Measurements from ENCODE around the gene VAC14. TPM values are rescaled to one million over a fixed set of nuclear protein-coding genes. Genes with fewer than 3 reads are reported as not detected.

The VAC14 gene
- total and polyA plus RNA-seq, 2 experiments from 2014 or later = 42.3 to 77.7 TPM

DNA sequence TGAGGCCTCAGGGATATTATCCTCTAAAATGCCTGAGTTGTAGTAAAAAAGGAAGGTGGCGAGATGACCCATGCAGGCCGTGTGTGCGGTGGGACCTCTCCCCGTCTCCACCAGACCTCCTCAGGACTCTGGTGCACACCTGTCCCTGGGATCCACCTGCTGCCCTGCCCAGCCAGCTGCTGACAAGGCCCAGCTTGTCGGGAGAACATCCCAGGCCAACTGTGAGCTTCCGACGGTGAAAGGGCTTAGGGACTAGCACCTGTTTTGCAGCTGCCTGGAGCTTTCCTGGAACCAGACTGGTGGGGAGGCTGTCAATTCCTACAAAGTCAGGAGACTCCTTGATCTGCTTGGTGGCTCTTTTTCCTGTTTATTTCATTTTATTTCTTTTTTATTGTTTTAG, 143.0 kb downstream of the VAC14 start:
- 0 out of 2 replicates have a peak, but pooled peaks cover 5% of the 10 kb centered on the region for H3F3A ChIP-seq (replicated peaks; ENCODE audit: low read depth)
- no peak overlapping the region for H3K27ac Mint-ChIP-seq
- H3K36me3 ChIP-seq (ENCODE audit: insufficient read depth) = no peaks in the 10 kb centered on the region
- no peak overlapping the region for H2AFZ ChIP-seq
- H3K27me3 ChIP-seq (ENCODE audit: insufficient read depth) = no peaks in the 10 kb centered on the region
- H3K9me2 ChIP-seq (ENCODE audit: insufficient read depth) = no peaks in the 10 kb centered on the region
- H3K4me3 ChIP-seq = no peak overlapping the region
- H4K20me1 ChIP-seq (replicated peaks; ENCODE audit: insufficient read depth) = no peaks in the 10 kb centered on the region
- no peak for ATAC-seq
- no peaks in the 10 kb centered on the region for H3K9me3 Mint-ChIP-seq
- H3K79me2 ChIP-seq (replicated peaks; ENCODE audit: insufficient read depth) = no peaks in the 10 kb centered on the region
- peaks cover 8% of the 10 kb centered on the region for H3K27me3 Mint-ChIP-seq (ENCODE audit: insufficient read depth, low read depth, poor library complexity)
- no peak overlapping the region for H3K4me3 Mint-ChIP-seq
- no peak for DNase-seq (ENCODE audit: low spot score)
- TF ChIP-seq EZH2 (IDR thresholded peaks at IDR 0.05; ENCODE audit: low read depth, unreplicated experiment) = no peak
- TF ChIP-seq NANOG (IDR thresholded peaks at IDR 0.05; ENCODE audit: borderline replicate concordance) = no peak
- TF ChIP-seq, protein P1, sequence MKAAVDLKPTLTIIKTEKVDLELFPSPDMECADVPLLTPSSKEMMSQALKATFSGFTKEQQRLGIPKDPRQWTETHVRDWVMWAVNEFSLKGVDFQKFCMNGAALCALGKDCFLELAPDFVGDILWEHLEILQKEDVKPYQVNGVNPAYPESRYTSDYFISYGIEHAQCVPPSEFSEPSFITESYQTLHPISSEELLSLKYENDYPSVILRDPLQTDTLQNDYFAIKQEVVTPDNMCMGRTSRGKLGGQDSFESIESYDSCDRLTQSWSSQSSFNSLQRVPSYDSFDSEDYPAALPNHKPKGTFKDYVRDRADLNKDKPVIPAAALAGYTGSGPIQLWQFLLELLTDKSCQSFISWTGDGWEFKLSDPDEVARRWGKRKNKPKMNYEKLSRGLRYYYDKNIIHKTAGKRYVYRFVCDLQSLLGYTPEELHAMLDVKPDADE (IDR thresholded peaks at IDR 0.05) = no peak
- TF ChIP-seq EZH2phosphoT487 (IDR thresholded peaks at IDR 0.05; ENCODE audit: unreplicated experiment) = no peak
- TF ChIP-seq, protein P2, sequence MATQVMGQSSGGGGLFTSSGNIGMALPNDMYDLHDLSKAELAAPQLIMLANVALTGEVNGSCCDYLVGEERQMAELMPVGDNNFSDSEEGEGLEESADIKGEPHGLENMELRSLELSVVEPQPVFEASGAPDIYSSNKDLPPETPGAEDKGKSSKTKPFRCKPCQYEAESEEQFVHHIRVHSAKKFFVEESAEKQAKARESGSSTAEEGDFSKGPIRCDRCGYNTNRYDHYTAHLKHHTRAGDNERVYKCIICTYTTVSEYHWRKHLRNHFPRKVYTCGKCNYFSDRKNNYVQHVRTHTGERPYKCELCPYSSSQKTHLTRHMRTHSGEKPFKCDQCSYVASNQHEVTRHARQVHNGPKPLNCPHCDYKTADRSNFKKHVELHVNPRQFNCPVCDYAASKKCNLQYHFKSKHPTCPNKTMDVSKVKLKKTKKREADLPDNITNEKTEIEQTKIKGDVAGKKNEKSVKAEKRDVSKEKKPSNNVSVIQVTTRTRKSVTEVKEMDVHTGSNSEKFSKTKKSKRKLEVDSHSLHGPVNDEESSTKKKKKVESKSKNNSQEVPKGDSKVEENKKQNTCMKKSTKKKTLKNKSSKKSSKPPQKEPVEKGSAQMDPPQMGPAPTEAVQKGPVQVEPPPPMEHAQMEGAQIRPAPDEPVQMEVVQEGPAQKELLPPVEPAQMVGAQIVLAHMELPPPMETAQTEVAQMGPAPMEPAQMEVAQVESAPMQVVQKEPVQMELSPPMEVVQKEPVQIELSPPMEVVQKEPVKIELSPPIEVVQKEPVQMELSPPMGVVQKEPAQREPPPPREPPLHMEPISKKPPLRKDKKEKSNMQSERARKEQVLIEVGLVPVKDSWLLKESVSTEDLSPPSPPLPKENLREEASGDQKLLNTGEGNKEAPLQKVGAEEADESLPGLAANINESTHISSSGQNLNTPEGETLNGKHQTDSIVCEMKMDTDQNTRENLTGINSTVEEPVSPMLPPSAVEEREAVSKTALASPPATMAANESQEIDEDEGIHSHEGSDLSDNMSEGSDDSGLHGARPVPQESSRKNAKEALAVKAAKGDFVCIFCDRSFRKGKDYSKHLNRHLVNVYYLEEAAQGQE (IDR thresholded peaks at IDR 0.05; ENCODE audit: unreplicated experiment) = no peak
- no peak for TF ChIP-seq ZNF114 (CRISPR knock-in tag; IDR thresholded peaks at IDR 0.05)
- no peak for TF ChIP-seq ZNF331 (CRISPR knock-in tag; IDR thresholded peaks at IDR 0.05; ENCODE audit: low read depth)
- no peak for TF ChIP-seq STAT1 (IDR thresholded peaks at IDR 0.05; ENCODE audit: unreplicated experiment)
- TF ChIP-seq CREB1 (CRISPR knock-in tag; IDR thresholded peaks at IDR 0.05; ENCODE audit: low read depth) = no peak
- TF ChIP-seq, protein P3, sequence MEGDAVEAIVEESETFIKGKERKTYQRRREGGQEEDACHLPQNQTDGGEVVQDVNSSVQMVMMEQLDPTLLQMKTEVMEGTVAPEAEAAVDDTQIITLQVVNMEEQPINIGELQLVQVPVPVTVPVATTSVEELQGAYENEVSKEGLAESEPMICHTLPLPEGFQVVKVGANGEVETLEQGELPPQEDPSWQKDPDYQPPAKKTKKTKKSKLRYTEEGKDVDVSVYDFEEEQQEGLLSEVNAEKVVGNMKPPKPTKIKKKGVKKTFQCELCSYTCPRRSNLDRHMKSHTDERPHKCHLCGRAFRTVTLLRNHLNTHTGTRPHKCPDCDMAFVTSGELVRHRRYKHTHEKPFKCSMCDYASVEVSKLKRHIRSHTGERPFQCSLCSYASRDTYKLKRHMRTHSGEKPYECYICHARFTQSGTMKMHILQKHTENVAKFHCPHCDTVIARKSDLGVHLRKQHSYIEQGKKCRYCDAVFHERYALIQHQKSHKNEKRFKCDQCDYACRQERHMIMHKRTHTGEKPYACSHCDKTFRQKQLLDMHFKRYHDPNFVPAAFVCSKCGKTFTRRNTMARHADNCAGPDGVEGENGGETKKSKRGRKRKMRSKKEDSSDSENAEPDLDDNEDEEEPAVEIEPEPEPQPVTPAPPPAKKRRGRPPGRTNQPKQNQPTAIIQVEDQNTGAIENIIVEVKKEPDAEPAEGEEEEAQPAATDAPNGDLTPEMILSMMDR (conservative IDR thresholded peaks at IDR 0.05; ENCODE audit: low read depth in 2 of 2) = no peak
- TF ChIP-seq, protein P4, sequence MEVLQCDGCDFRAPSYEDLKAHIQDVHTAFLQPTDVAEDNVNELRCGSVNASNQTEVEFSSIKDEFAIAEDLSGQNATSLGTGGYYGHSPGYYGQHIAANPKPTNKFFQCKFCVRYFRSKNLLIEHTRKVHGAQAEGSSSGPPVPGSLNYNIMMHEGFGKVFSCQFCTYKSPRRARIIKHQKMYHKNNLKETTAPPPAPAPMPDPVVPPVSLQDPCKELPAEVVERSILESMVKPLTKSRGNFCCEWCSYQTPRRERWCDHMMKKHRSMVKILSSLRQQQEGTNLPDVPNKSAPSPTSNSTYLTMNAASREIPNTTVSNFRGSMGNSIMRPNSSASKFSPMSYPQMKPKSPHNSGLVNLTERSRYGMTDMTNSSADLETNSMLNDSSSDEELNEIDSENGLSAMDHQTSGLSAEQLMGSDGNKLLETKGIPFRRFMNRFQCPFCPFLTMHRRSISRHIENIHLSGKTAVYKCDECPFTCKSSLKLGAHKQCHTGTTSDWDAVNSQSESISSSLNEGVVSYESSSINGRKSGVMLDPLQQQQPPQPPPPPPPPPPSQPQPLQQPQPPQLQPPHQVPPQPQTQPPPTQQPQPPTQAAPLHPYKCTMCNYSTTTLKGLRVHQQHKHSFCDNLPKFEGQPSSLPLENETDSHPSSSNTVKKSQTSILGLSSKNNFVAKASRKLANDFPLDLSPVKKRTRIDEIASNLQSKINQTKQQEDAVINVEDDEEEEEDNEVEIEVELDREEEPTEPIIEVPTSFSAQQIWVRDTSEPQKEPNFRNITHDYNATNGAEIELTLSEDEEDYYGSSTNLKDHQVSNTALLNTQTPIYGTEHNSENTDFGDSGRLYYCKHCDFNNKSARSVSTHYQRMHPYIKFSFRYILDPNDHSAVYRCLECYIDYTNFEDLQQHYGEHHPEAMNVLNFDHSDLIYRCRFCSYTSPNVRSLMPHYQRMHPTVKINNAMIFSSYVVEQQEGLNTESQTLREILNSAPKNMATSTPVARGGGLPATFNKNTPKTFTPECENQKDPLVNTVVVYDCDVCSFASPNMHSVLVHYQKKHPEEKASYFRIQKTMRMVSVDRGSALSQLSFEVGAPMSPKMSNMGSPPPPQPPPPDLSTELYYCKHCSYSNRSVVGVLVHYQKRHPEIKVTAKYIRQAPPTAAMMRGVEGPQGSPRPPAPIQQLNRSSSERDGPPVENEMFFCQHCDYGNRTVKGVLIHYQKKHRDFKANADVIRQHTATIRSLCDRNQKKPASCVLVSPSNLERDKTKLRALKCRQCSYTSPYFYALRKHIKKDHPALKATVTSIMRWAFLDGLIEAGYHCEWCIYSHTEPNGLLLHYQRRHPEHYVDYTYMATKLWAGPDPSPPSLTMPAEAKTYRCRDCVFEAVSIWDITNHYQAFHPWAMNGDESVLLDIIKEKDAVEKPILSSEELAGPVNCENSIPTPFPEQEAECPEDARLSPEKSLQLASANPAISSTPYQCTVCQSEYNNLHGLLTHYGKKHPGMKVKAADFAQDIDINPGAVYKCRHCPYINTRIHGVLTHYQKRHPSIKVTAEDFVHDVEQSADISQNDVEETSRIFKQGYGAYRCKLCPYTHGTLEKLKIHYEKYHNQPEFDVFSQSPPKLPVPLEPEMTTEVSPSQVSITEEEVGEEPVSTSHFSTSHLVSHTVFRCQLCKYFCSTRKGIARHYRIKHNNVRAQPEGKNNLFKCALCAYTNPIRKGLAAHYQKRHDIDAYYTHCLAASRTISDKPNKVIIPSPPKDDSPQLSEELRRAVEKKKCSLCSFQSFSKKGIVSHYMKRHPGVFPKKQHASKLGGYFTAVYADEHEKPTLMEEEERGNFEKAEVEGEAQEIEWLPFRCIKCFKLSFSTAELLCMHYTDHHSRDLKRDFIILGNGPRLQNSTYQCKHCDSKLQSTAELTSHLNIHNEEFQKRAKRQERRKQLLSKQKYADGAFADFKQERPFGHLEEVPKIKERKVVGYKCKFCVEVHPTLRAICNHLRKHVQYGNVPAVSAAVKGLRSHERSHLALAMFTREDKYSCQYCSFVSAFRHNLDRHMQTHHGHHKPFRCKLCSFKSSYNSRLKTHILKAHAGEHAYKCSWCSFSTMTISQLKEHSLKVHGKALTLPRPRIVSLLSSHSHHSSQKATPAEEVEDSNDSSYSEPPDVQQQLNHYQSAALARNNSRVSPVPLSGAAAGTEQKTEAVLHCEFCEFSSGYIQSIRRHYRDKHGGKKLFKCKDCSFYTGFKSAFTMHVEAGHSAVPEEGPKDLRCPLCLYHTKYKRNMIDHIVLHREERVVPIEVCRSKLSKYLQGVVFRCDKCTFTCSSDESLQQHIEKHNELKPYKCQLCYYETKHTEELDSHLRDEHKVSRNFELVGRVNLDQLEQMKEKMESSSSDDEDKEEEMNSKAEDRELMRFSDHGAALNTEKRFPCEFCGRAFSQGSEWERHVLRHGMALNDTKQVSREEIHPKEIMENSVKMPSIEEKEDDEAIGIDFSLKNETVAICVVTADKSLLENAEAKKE (CRISPR knock-in tag; IDR thresholded peaks at IDR 0.05) = no peak
- no peak for TF ChIP-seq POLR2AphosphoS5 (IDR thresholded peaks at IDR 0.05; ENCODE audit: low read depth)
- TF ChIP-seq JUNB (IDR thresholded peaks at IDR 0.05; ENCODE audit: unreplicated experiment) = no peak
- peaks cover 25% of the 10 kb centered on the region for H3K4me1 Mint-ChIP-seq
- peaks cover 10% of the 10 kb centered on the region for H3K4me1 ChIP-seq (ENCODE audit: insufficient read depth)
- H3K27ac ChIP-seq (ENCODE audit: low read depth) = no peak overlapping the region
- no peak overlapping the region for H3K4me2 ChIP-seq
- H3K36me3 Mint-ChIP-seq (ENCODE audit: low read depth) = no peaks in the 10 kb centered on the region

Measured in GM23338 (cell line).